OCI-LY1 (cell line): ENCODE measurements around the gene GAK.

Experiments
- H2AFZ ChIP-seq: fragments of 200-600 bp; sonication (generic), shearing (Covaris generic); 2 replicates; pipeline ENCODE4 v1.6.0; 2014; ENCODE audit warnings: antibody characterized with exemption, mild to moderate bottlenecking, low read length
- H3F3A ChIP-seq: fragments of 200-600 bp; sonication (generic), shearing (Covaris generic); 2 replicates; pipeline ENCODE4 v1.6.0; 2014; ENCODE audit warnings: mild to moderate bottlenecking, antibody characterized with exemption, low read length, moderate library complexity; ENCODE audit not compliant: insufficient read depth
- H3K27ac ChIP-seq: fragments of 200-600 bp; sonication (generic); 2 replicates; pipeline ENCODE4 v1.5.1; 2014; ENCODE audit warnings: low read length, mixed run types, mild to moderate bottlenecking, low read depth; ENCODE audit not compliant: poor library complexity, severe bottlenecking
- H3K27me3 ChIP-seq: fragments of 200-600 bp; sonication (generic); 2 replicates; pipeline ENCODE4 v1.6.0; 2014; ENCODE audit warnings: antibody characterized with exemption, mild to moderate bottlenecking, low read length, moderate library complexity; ENCODE audit not compliant: insufficient read depth
- H3K36me3 ChIP-seq: fragments of 200-600 bp; sonication (generic); 2 replicates; pipeline ENCODE4 v1.6.1; 2014; ENCODE audit warnings: mild to moderate bottlenecking, antibody characterized with exemption, low read length, moderate library complexity, mixed read lengths; ENCODE audit not compliant: insufficient read depth
- H3K4me1 ChIP-seq: fragments of 200-600 bp; sonication (generic); 2 replicates; pipeline ENCODE4 v1.5.1; 2014; ENCODE audit warnings: mild to moderate bottlenecking, low read length, moderate library complexity; ENCODE audit not compliant: insufficient read depth, severe bottlenecking
- H3K4me2 ChIP-seq: fragments of 200-600 bp; sonication (generic), shearing (Covaris generic); 2 replicates; pipeline ENCODE4 v1.6.1; 2014; ENCODE audit warnings: low read length
- H3K4me3 ChIP-seq: fragments of 200-600 bp; sonication (generic); 2 replicates; pipeline ENCODE4 v1.5.1; 2014; ENCODE audit warnings: low read length, low read depth, mild to moderate bottlenecking, mixed read lengths; ENCODE audit not compliant: poor library complexity, severe bottlenecking
- H3K79me2 ChIP-seq: fragments of 200-600 bp; shearing (Covaris generic); 2 replicates; pipeline ENCODE4 v1.6.1; 2016; ENCODE audit warnings: mixed run types, low read length, mixed read lengths; ENCODE audit not compliant: insufficient read depth
- H3K9ac ChIP-seq: fragments of 200-600 bp; sonication (generic), shearing (Covaris generic); 2 replicates; pipeline ENCODE4 v1.6.1; 2014; ENCODE audit warnings: mild to moderate bottlenecking, low read length, mixed read lengths
- H3K9me2 ChIP-seq: fragments of 200-600 bp; sonication (generic), shearing (Covaris generic); 2 replicates; pipeline ENCODE4 v1.6.1; 2014; ENCODE audit warnings: low read depth, mild to moderate bottlenecking, low read length, mixed read lengths
- H3K9me3 ChIP-seq: fragments of 200-600 bp; shearing (Covaris generic); 2 replicates; pipeline ENCODE4 v1.6.1; 2014; ENCODE audit warnings: low read length, mixed read lengths
- H4K20me1 ChIP-seq: fragments of 200-600 bp; sonication (generic), shearing (Covaris generic); 2 replicates; pipeline ENCODE4 v1.6.0; 2016; ENCODE audit warnings: mild to moderate bottlenecking, low read length; ENCODE audit not compliant: insufficient read depth
- EZH2 ChIP-seq: fragments of 200-600 bp; sonication (generic), shearing (Covaris generic); IDR thresholded peaks from 2 replicates; pipeline ENCODE4 v1.8.0; 2017; ENCODE audit warnings: borderline replicate concordance, mixed run types, mild to moderate bottlenecking, antibody characterized with exemption, low read length, moderate library complexity, mixed read lengths
- TF ChIP-seq, protein P1 (sequence below): fragments of 200-600 bp; sonication (generic), shearing (Covaris generic); IDR thresholded peaks from 2 replicates; pipeline ENCODE4 v1.5.1; 2017; ENCODE audit warnings: mild to moderate bottlenecking, antibody characterized with exemption, low read length, moderate library complexity, mixed read lengths

GAK gene

DNA sequence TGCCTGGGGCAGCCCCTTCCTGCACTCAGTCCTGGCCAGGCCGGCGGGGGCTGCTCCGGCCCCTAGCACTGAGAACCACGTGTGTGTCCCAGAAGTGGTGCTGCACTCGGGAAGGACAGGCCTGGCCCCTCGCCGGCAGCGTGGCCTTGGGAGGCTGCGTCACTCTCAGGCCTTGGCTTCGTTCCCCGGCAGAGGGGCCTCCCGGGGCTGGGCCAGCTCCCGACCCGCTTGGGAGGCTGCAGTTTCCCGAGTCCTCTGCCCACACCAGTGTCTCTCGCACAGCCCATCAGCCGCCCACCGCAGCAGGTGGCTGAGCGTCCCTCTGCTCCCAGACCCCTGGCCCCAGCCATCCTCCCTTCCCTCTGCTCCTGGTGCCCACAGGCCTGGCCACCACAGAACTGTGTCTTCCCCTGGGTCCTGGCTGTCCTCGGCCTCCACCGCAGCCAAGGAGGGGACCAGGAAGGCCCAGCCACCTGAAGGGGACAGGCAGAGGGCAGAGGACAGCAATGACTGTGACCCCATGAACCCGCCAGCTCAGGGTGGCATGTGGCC, 95.3 kb downstream of the GAK start:
- H3K9me2 ChIP-seq: no peaks in the 10 kb centered on the region
- H3K79me2 ChIP-seq: no peaks in the 10 kb centered on the region
- no peak overlapping the region for H3K9ac ChIP-seq
- H3K36me3 ChIP-seq: no peaks in the 10 kb centered on the region; the same call in 1 of the 2 replicates
- no peaks in the 10 kb centered on the region for H4K20me1 ChIP-seq
- TF ChIP-seq EZH2: no peak
- TF ChIP-seq, protein P1, sequence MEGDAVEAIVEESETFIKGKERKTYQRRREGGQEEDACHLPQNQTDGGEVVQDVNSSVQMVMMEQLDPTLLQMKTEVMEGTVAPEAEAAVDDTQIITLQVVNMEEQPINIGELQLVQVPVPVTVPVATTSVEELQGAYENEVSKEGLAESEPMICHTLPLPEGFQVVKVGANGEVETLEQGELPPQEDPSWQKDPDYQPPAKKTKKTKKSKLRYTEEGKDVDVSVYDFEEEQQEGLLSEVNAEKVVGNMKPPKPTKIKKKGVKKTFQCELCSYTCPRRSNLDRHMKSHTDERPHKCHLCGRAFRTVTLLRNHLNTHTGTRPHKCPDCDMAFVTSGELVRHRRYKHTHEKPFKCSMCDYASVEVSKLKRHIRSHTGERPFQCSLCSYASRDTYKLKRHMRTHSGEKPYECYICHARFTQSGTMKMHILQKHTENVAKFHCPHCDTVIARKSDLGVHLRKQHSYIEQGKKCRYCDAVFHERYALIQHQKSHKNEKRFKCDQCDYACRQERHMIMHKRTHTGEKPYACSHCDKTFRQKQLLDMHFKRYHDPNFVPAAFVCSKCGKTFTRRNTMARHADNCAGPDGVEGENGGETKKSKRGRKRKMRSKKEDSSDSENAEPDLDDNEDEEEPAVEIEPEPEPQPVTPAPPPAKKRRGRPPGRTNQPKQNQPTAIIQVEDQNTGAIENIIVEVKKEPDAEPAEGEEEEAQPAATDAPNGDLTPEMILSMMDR: no peak
- H2AFZ ChIP-seq: no peak overlapping the region
- no peak overlapping the region for H3K4me3 ChIP-seq
- H3K4me2 ChIP-seq: no peak overlapping the region
- H3K27me3 ChIP-seq: no peaks in the 10 kb centered on the region; the same call in 1 of the 2 replicates
- H3K9me3 ChIP-seq: no peaks in the 10 kb centered on the region
- H3K27ac ChIP-seq: no peak overlapping the region
- no peaks in the 10 kb centered on the region for H3K4me1 ChIP-seq
- H3F3A ChIP-seq: no peaks in the 10 kb centered on the region

DNA sequence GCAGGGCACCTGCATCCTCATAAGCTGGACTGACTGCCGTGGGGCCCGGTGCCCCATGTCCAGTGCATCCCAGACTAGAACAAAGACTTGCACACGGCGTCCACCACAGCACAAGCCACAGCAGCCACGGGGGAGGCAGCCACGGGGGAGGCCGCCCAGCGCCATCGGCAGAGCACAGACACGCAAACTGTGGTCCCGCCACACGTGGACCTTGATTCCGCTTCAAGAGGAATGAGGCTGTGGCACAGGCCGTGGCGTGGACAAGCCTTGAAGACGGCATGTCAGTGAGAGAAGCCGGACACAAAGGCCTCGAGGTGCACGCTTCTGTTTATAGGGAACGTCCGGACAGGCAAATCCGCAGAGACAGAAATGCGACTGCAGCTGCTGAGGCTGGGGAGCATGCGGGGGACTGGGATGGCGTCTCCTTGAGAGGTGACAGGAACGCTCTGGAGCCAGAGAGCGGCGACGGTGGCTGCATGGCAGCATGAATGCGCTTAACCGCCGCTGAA, 96.1 kb downstream of the GAK start:
- no peak overlapping the region for H2AFZ ChIP-seq

DNA sequence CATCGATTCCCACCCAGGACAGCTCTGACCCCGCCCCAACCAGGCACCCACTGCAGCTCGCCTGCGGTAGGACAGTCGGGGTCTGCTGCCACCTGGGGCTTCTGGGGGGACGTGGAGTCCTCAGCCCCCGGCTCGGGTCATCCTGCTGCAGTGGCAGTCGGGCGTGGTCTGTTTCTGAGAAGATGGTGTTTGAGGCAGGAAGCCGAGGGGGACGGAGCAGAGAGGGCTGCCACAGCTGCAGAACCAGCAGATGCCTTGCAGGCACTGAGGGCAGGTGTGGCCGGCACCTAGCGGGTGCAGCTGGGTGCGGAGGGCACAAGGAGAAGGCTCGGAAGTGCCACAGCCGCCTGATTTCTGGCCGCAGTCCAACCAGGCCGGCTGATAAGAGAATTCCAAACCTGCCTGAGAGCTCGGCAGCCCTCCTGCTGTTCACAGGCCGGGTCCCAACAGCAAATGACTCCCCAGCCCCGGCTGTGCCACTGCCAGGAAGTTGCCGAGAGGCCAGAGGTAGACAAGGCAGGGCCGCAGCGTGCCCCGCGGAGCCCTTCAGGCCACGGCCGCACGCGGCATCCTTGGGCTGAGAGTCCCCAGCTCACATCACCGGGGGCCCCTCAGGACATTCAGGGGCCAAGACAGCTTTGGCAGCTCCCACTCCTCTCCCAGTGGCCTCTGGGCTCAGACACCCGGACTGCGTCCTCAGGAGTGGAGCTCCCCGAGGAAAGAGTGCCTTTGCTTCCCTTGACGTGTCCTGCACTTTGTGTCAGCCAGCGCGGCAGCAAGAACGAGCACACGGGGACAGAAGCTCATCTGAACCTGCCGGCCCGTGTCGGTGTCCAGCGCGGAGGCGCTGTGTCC, 96.7 kb downstream of the GAK start:
- H3K9ac ChIP-seq: no peak overlapping the region
- no peaks in the 10 kb centered on the region; the same call in 1 of the 2 replicates for H3K27me3 ChIP-seq
- no peak overlapping the region for H2AFZ ChIP-seq
- H3K4me1 ChIP-seq: no peaks in the 10 kb centered on the region
- H3K36me3 ChIP-seq: no peaks in the 10 kb centered on the region; the same call in 1 of the 2 replicates
- H3K9me2 ChIP-seq: no peaks in the 10 kb centered on the region
- no peak for TF ChIP-seq EZH2
- TF ChIP-seq, protein P1: no peak
- H3K79me2 ChIP-seq: no peaks in the 10 kb centered on the region
- H3K4me2 ChIP-seq: no peak overlapping the region
- H3K4me3 ChIP-seq: no peak overlapping the region
- H3K27ac ChIP-seq: no peak overlapping the region
- H4K20me1 ChIP-seq: no peaks in the 10 kb centered on the region
- no peaks in the 10 kb centered on the region for H3F3A ChIP-seq
- H3K9me3 ChIP-seq: no peaks in the 10 kb centered on the region

More for the DNA sequence above, 96.1 kb downstream of the GAK start:
- no peaks in the 10 kb centered on the region; the same call in 1 of the 2 replicates for H3K36me3 ChIP-seq
- no peaks in the 10 kb centered on the region for H3K79me2 ChIP-seq
- no peak overlapping the region for H3K27ac ChIP-seq
- TF ChIP-seq, protein P1: no peak
- no peak overlapping the region for H3K9ac ChIP-seq
- no peaks in the 10 kb centered on the region for H3K9me2 ChIP-seq
- no peak overlapping the region for H3K4me2 ChIP-seq
- no peaks in the 10 kb centered on the region for H4K20me1 ChIP-seq
- H3K4me1 ChIP-seq: no peaks in the 10 kb centered on the region
- H3K27me3 ChIP-seq: no peaks in the 10 kb centered on the region; the same call in 1 of the 2 replicates
- H3K4me3 ChIP-seq: no peak overlapping the region
- no peaks in the 10 kb centered on the region for H3K9me3 ChIP-seq
- no peaks in the 10 kb centered on the region for H3F3A ChIP-seq
